Fibroblast of the aortic adventitia (primary cell): ENCODE measurements around the gene CLNK. TPM values are rescaled to one million over a fixed set of nuclear protein-coding genes. Genes with fewer than 3 reads are reported as not detected.

Experiments
- DNase-seq: peaks from one replicate; pipeline ENCODE4 v3.0.0-alpha.2; 2010; ENCODE audit warnings: low read depth
- H3K4me3 ChIP-seq: 2 replicates; pipeline ENCODE4 v1.5.1; 2011; ENCODE audit warnings: low read depth, mild to moderate bottlenecking, control low read depth, low read length, moderate library complexity
- CTCF ChIP-seq: IDR thresholded peaks from 2 replicates; pipeline ENCODE4 v1.5.1; 2011; ENCODE audit warnings: mild to moderate bottlenecking, low read length, control low read depth, inconsistent platforms; ENCODE audit not compliant: insufficient read depth
- total RNA-seq: library from RNA; depleted of rRNA; stranded (reverse); fragments of >200 nt; gene quantifications from 2 replicates; pipeline ENCODE4 v1.2.3, GENCODE V29; 2012; ENCODE audit warnings: low replicate concordance

Gene CLNK
- total RNA-seq, 1 donor = not detected

- peak; percentile 25 for DNase-seq
- TF ChIP-seq CTCF = no peak
- H3K4me3 ChIP-seq = no peak overlapping the region
These were observed 160.3 kb downstream of the CLNK start for GRCh38 chr4:10524196-10524833.

DNA sequence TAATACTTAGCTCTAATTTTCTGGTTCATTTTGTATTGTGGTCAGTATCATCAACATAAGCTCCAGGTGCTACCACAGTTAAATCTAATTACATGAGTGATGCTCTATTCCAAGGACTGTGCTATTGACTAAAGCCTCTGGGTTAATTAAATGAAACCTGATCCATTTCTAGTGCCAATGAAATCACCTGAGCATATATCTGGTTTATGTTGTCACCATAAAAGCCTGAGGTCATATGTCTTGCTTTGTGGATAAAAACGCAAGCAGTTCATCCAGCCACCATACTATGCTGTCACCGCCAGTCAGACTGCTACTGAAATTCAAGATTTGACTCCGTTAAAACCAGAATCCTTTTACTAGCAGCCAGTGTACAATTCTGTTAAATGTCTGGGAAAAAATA is 163.1 kb downstream of the CLNK start:
- no peak for TF ChIP-seq CTCF
- DNase-seq = no peak
- no peak overlapping the region for H3K4me3 ChIP-seq

GRCh38 chr4:10509733-10510132 is 174.8 kb downstream of the CLNK start:
- DNase-seq = no peak
- no peak for TF ChIP-seq CTCF
- no peak overlapping the region for H3K4me3 ChIP-seq

GRCh38 chr4:10506077-10506476 is 178.5 kb downstream of the CLNK start:
- no peak for DNase-seq
- no peak for TF ChIP-seq CTCF
- no peak overlapping the region for H3K4me3 ChIP-seq

DNA sequence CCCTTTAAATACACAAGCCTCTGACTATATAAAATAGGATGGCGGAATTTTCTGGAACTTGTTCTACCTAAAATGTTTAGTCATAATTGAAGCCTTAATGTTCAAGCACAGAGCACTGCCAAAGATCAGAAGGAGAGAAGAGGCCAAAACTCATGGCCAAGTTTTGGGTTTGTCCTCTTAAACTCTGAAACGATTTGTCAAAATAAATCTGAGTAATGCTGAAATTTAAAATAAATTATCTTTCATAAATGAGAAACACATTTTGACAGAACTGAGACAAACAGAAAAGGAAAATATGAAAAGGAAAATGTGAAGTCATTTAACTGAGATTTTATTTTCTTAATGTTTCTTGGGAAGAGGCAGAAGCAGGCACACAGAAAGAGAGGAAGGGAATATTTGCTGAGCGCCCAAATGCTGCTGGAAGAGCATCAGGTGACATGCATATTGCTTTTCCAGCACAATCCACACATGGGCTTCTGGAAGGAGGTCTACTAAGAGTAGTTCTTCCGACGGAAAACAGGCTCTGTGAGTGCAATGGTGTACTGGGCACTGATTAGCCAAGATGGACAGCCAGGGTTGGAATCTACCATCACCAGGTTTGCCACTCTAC is 179.9 kb downstream of the CLNK start:
- DNase-seq = peak; percentile 68
- no peak for TF ChIP-seq CTCF
- no peak overlapping the region for H3K4me3 ChIP-seq

GRCh38 chr4:10502717-10503116 is 181.9 kb downstream of the CLNK start:
- no peak for TF ChIP-seq CTCF
- no peak overlapping the region for H3K4me3 ChIP-seq
- DNase-seq = no peak
